HCT116 (cell line): ENCODE measurements around the gene CIART. TPM values are rescaled to one million over a fixed set of nuclear protein-coding genes. Genes with fewer than 3 reads are reported as not detected.
"Not testable (repeated sequence)": the region's sequence is repeated elsewhere in the genome, so short reads cannot be mapped to it uniquely, and the experiment has no call there.

ENCODE experiments used
- ATAC-seq: fragments of 200-7000 bp; cut with Tn5 transposase; 2 replicates; pipeline ENCODE4 v1.9.1; 2020; ENCODE audit warnings: mild to moderate bottlenecking, moderate library complexity
- Bru-seq: library from RNA; stranded (reverse); fragments of 400-500 nt; gene quantifications from one replicate; lab custom pipeline; 2021; lab: Mats Ljungman, UMichigan
- BruChase-seq, 2 experiments: library from RNA; stranded (reverse); fragments of 400-500 nt; gene quantifications; one replicate each; lab custom pipeline; 2021; lab: Mats Ljungman, UMichigan
- BruUV-seq: library from RNA; stranded (reverse); fragments of 400-500 nt; replicated peaks from 2 replicates; lab custom pipeline; 2021; lab: Mats Ljungman, UMichigan
- CTCF ChIA-PET: fragments of 300-600 bp; sonication (Branson Sonifier 250); formaldehyde crosslinking; loops from one replicate; lab custom pipeline; 2021; ENCODE audit warnings: antibody characterized with exemption; lab: Charles Lee
- POLR2A ChIA-PET: fragments of 300-600, 350-600 bp; sonication (Branson Sonifier 250); formaldehyde crosslinking; loops from one replicate; lab custom pipeline; 2021; ENCODE audit warnings: antibody characterized with exemption; lab: Charles Lee
- RAD21 ChIA-PET, 2 experiments: fragments of 300-600 bp; sonication (Branson Sonifier 250); formaldehyde crosslinking; loops; one replicate each; lab custom pipeline; 2023; ENCODE audit warnings: low total read pairs in 2 of 2; ENCODE audit not compliant: uncharacterized antibody in 2 of 2, unreplicated experiment in 2 of 2, low non-redundant PET in 1 of 2; lab: Charles Lee
- DNase-seq: peaks from one replicate; pipeline ENCODE4 v3.0.0-alpha.2; 2010; ENCODE audit warnings: low read depth, low spot score
- H2AFZ ChIP-seq: fragments of 200-600 bp; shearing (Covaris generic), sonication (generic); 2 replicates; pipeline ENCODE4 v1.6.1; 2017; ENCODE audit warnings: low read depth, mixed run types, mixed read lengths, antibody characterized with exemption, low read length; ENCODE audit not compliant: poor library complexity, severe bottlenecking
- H3K27ac ChIP-seq: 2 replicates; pipeline ENCODE4 v1.5.1; 2012; ENCODE audit warnings: low read depth, low read length
- H3K27me3 ChIP-seq: fragments of 200-600 bp; sonication (generic); 2 replicates; pipeline ENCODE4 v1.6.1; 2016; ENCODE audit warnings: mixed run types, low read length, mixed read lengths; ENCODE audit not compliant: insufficient read depth
- H3K36me3 ChIP-seq, 2 experiments: fragments of 200-500 bp in 1 of 2; fragments of 200-600 bp in 1 of 2; sonication (Bioruptor generic) in 1 of 2; sonication (generic) in 1 of 2; 2 replicates each; pipeline versions ENCODE4 v1.5.1 to v1.6.1; 2014 to 2016; ENCODE audit warnings: low read length in 2 of 2, inconsistent platforms in 1 of 2, mixed read lengths in 1 of 2, mixed run types in 1 of 2; ENCODE audit not compliant: insufficient read depth in 2 of 2, control insufficient read depth in 1 of 2
- H3K4me1 ChIP-seq, 2 experiments: fragments of 200-600 bp in 1 of 2; sonication (generic) in 1 of 2; 2 replicates each; pipeline versions ENCODE4 v1.5.1 to v1.6.1; 2012 to 2017; ENCODE audit warnings: low read length in 2 of 2, inconsistent platforms in 1 of 2, mild to moderate bottlenecking in 1 of 2, mixed read lengths in 1 of 2, mixed run types in 1 of 2, moderate library complexity in 1 of 2; ENCODE audit not compliant: insufficient read depth in 2 of 2, control insufficient read depth in 1 of 2
- H3K4me2 ChIP-seq: fragments of 200-600 bp; sonication (generic); 2 replicates; pipeline ENCODE4 v1.6.1; 2017; ENCODE audit warnings: mixed run types, low read length, mixed read lengths
- H3K4me3 ChIP-seq, 2 experiments: fragments of 200-600 bp in 1 of 2; sonication (generic) in 1 of 2; replicated peaks in 1 of 2; 2 replicates each; pipeline ENCODE4 v1.5.1; 2011 to 2016; ENCODE audit warnings: low read length in 2 of 2, control low read depth in 1 of 2, low read depth in 1 of 2, mild to moderate bottlenecking in 1 of 2, mixed read lengths in 1 of 2, mixed run types in 1 of 2
- H3K79me2 ChIP-seq: fragments of 200-600 bp; sonication (generic); 2 replicates; pipeline ENCODE4 v1.6.1; 2017; ENCODE audit warnings: mild to moderate bottlenecking, mixed run types, low read length, moderate library complexity, mixed read lengths; ENCODE audit not compliant: insufficient read depth
- H3K9ac ChIP-seq: fragments of 200-600 bp; sonication (generic); 2 replicates; pipeline ENCODE4 v1.6.1; 2016; ENCODE audit warnings: low read length, mixed read lengths
- H3K9me2 ChIP-seq: fragments of 200-600 bp; sonication (generic), shearing (Covaris generic); 2 replicates; pipeline ENCODE4 v1.6.1; 2017; ENCODE audit warnings: mixed run types, mild to moderate bottlenecking, moderate library complexity; ENCODE audit not compliant: insufficient read depth
- H3K9me3 ChIP-seq, 2 experiments: fragments of 200-500 bp in 1 of 2; fragments of 200-600 bp in 1 of 2; sonication (Bioruptor generic) in 1 of 2; sonication (generic) in 1 of 2; 2 replicates each; pipeline ENCODE4 v1.6.1; 2014 to 2017; ENCODE audit warnings: low read length in 2 of 2, mixed read lengths in 2 of 2, inconsistent platforms in 1 of 2, low read depth in 1 of 2, mild to moderate bottlenecking in 1 of 2, mixed run types in 1 of 2, moderate library complexity in 1 of 2; ENCODE audit not compliant: control insufficient read depth in 1 of 2, insufficient read depth in 1 of 2
- H4K20me1 ChIP-seq: fragments of 200-600 bp; sonication (generic), shearing (Covaris generic); 2 replicates; pipeline ENCODE4 v1.6.1; 2017; ENCODE audit warnings: mixed run types, mild to moderate bottlenecking, moderate library complexity; ENCODE audit not compliant: insufficient read depth
- CBX3 ChIP-seq: IDR thresholded peaks from 2 replicates; pipeline ENCODE4 v1.6.1; 2012; ENCODE audit warnings: low read depth
- FOSL1 ChIP-seq: IDR thresholded peaks from 2 replicates; pipeline ENCODE4 v1.6.1; 2012; ENCODE audit warnings: low read depth
- RAD21 ChIP-seq: IDR thresholded peaks from 2 replicates; pipeline ENCODE4 v1.6.1; 2012; ENCODE audit warnings: low read depth, mild to moderate bottlenecking
- SIN3A ChIP-seq: IDR thresholded peaks from 2 replicates; pipeline ENCODE4 v1.6.1; 2012; ENCODE audit warnings: low read depth
- TCF7L2 ChIP-seq: IDR thresholded peaks from 2 replicates; pipeline ENCODE4 v1.7.0; 2011; ENCODE audit warnings: borderline replicate concordance, inconsistent platforms; ENCODE audit not compliant: insufficient read depth, insufficient read length; ENCODE audit errors: extremely low read depth
- intact Hi-C: fragments of 100-400 bp; cut with micrococcal nuclease; formaldehyde crosslinking; loops from 2 replicates; pipeline ENCODE4 v1.10.0; 2022
- long read RNA-seq: library from polyadenylated mRNA; unstranded; transcript quantifications from one replicate; pipeline ENCODE4 v2.0.0, GENCODE V29; 2021; ENCODE audit not compliant: unreplicated experiment
- polyA plus RNA-seq: library from polyadenylated mRNA; unstranded; fragments of >200 nt; gene quantifications from 2 replicates; pipeline ENCODE4 v1.2.1, GENCODE V29; 2012; ENCODE audit warnings: missing spikeins
- total RNA-seq: library from RNA; stranded (reverse); gene quantifications from one replicate; pipeline ENCODE4 v1.2.1, GENCODE V29; 2021; ENCODE audit not compliant: unreplicated experiment
- TF ChIP-seq, protein P1 (sequence below): IDR thresholded peaks from 2 replicates; pipeline ENCODE4 v1.6.1; 2012

The CIART gene, protein sequence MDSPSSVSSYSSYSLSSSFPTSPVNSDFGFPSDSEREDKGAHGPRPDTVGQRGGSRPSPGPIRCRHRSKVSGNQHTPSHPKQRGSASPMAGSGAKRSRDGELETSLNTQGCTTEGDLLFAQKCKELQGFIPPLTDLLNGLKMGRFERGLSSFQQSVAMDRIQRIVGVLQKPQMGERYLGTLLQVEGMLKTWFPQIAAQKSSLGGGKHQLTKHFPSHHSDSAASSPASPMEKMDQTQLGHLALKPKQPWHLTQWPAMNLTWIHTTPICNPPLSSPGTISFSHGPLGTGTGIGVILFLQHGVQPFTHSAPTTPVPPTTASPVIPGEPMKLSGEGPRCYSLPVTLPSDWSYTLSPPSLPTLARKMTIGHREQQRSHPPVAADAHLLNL
- total RNA-seq: 0.22 TPM
- 0.30 and 0.31 TPM in 2 replicates for polyA plus RNA-seq
- percentile 29 among the genes with signal in this experiment for Bru-seq, nascent RNA
- BruChase-seq, experiment 1, labeled RNA remaining after a 6-hour chase: percentile 38 among the genes with signal in this experiment
- BruChase-seq, experiment 2, labeled RNA remaining after a 2-hour chase: percentile 34 among the genes with signal in this experiment
- long read RNA-seq: 0 reads

DNA sequence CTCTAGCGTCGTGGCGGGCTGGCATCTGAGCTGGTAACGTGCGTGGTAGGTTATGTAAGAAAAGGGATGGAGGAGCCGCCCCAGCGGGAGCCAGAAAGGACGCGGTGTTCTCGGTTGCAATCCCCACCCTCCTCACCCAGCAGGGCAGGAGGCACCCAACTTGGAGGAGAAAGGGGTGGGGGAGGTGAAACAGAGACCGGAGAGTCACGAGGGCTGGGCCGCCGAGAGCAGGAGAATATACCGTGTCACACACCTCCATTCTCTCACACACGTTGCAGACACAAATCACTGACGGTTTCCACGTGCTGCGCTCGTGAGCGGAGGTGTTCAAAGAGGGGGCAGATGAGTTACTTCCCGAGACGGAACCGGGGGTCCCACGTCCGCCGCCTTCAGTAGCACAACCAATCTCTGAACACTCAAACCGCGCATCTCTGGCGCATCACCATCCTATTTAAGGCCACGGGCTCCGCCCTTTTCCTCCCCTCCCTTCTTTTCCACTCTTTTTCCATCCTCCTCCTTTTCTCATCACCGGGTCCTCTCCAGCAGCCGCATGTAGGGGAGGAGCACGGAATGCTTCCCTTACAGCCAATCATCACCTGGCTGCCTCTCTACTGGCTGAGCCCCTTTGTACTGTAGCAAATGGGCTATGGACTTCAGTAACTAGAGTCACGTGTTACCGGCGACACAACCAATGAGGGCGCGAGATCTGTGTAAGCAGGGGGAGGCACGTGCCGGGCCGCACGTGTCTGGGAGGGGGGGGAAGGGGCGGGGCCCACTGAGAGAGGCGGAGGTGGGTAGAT lies at the start of gene CIART:
Gene CIART (plus strand): TSS at position 797 of the 800 bp plus-strand sequence. CDS start 714 bp downstream, outside the sequence.
- H3K36me3 ChIP-seq: no peaks in the 10 kb centered on the region
- ATAC-seq: peak; percentile 67; the same call in 1 of the 2 replicates
- H3K4me1 ChIP-seq: no peaks in the 10 kb centered on the region
- RAD21 ChIA-PET: interaction anchor here in 1 of 2 experiments (1.3 kb wide), 1 partner anchor 26 kb away, joined by 6 read pairs; no protein-coding TSS in a partner anchor
- no peaks in the 10 kb centered on the region for H3K9me2 ChIP-seq
- no peak within 1 kb of the TSS for H2AFZ ChIP-seq
- no peak within 1 kb of the TSS for H3K27ac ChIP-seq
- no peak within 1 kb of the TSS for H3K4me3 ChIP-seq
- no peaks in the 10 kb centered on the region for H3K9me3 ChIP-seq
- DNase-seq: no peak
- no peaks in the 10 kb centered on the region for H3K79me2 ChIP-seq
- no TSS peak for BruUV-seq
- peaks cover 6% of the 10 kb centered on the region; the same call in 1 of the 2 replicates for H3K27me3 ChIP-seq
- H3K9ac ChIP-seq: no peak within 1 kb of the TSS
- CTCF ChIA-PET: interaction anchor here (0.6 to 2.1 kb wide), 6 partner anchors 9 to 95 kb away, joined by 3 to 18 read pairs (median 3); partner anchors contain the start of gene C1orf54
- POLR2A ChIA-PET: no interaction called here
- H4K20me1 ChIP-seq: no peaks in the 10 kb centered on the region
- H3K4me2 ChIP-seq: no peak within 1 kb of the TSS
- intact Hi-C loops: loop anchor here (1.0 kb wide), 1 partner anchor 26 kb away; no protein-coding TSS in a partner anchor
- TF ChIP-seq CBX3 (no peak), TCF7L2 (no peak), SIN3A (no peak), FOSL1 (no peak), RAD21 (no peak)
- TF ChIP-seq, protein P1, sequence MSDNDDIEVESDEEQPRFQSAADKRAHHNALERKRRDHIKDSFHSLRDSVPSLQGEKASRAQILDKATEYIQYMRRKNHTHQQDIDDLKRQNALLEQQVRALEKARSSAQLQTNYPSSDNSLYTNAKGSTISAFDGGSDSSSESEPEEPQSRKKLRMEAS: no peak

DNA sequence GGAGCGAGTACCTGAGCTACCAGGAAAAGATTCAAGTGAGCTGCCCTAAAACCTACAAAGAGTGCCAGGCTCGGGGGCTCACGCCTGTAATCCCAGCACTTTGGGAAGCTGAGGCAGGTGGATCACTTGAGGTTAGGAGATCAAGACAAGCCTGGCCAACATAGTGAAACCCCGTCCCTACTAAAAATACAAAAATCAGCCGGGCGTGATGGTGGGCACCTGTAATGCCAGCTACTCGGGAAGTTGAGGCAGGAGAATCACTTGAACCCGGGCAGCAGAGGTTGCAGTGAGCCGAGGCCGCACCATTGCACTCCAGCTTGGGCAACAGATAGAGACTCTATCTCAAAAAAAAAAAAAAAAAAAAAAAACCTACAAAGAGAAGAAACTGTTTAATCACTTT lies 49.4 kb upstream of the CIART start:
- H3K4me2 ChIP-seq, H3K27me3 ChIP-seq, H4K20me1 ChIP-seq, BruUV-seq, H2AFZ ChIP-seq, RAD21 ChIA-PET, intact Hi-C loops, ATAC-seq, CTCF ChIA-PET, H3K9ac ChIP-seq, H3K9me3 ChIP-seq, H3K9me2 ChIP-seq, DNase-seq, H3K4me3 ChIP-seq, POLR2A ChIA-PET, H3K27ac ChIP-seq: not testable (repeated sequence)
- H3K79me2 ChIP-seq: peaks cover 67% of the 10 kb centered on the region
- H3K36me3 ChIP-seq: peaks cover 13 to 20% of the 10 kb centered on the region in 2 experiments; a peak in 3 of 4 replicates
- H3K4me1 ChIP-seq: peaks cover 11 to 21% of the 10 kb centered on the region in 2 experiments; a peak in 3 of 4 replicates
